WTC11 (cell line): ENCODE data around the gene YARS1. TPM values are rescaled to one million over a fixed set of nuclear protein-coding genes. Genes with fewer than 3 reads are reported as not detected.

Experiments
- ATAC-seq: fragments of 200-7000 bp; cut with Tn5 transposase; 2 replicates; pipeline ENCODE4 v1.10.0; 2021; ENCODE audit warnings: mild to moderate bottlenecking, moderate library complexity
- CTCF ChIA-PET: fragments of 300-600 bp; sonication (Branson Sonifier 250); formaldehyde crosslinking; loops from one replicate; lab custom pipeline; 2021; ENCODE audit warnings: antibody characterized with exemption; lab: Charles Lee
- POLR2A ChIA-PET: fragments of 350-600 bp; sonication (Branson Sonifier 250); formaldehyde crosslinking; loops from one replicate; lab custom pipeline; 2021; ENCODE audit warnings: antibody characterized with exemption; lab: Charles Lee
- DNase-seq: peaks from one replicate; pipeline ENCODE4 v3.0.0; 2021; ENCODE audit warnings: low spot score
- H3K27ac Mint-ChIP-seq: 2 replicates; pipeline ENCODE4 v1.8.0; 2021; ENCODE audit warnings: mixed read lengths
- H3K27me3 Mint-ChIP-seq: 2 replicates; pipeline ENCODE4 v1.8.0; 2021; ENCODE audit warnings: low read depth, mild to moderate bottlenecking, moderate library complexity, mixed read lengths
- H3K36me3 Mint-ChIP-seq: 2 replicates; pipeline ENCODE4 v1.8.0; 2021; ENCODE audit warnings: mixed read lengths
- H3K4me1 Mint-ChIP-seq: 2 replicates; pipeline ENCODE4 v1.8.0; 2022; ENCODE audit warnings: mixed read lengths
- H3K4me3 Mint-ChIP-seq: 2 replicates; pipeline ENCODE4 v1.8.0; 2021; ENCODE audit warnings: mild to moderate bottlenecking, moderate library complexity, mixed read lengths
- H3K9me3 Mint-ChIP-seq: 2 replicates; pipeline ENCODE4 v1.8.0; 2021; ENCODE audit warnings: mixed read lengths
- GABPB1 ChIP-seq: sonication (generic); formaldehyde crosslinking; IDR thresholded peaks from 2 replicates; pipeline ENCODE4 v1.8.1; 2023; ENCODE audit warnings: mild to moderate bottlenecking, missing genetic modification reagents
- GRHL2 ChIP-seq: fragments of 250-450 bp; sonication (Bioruptor Pico); IDR thresholded peaks from 2 replicates; pipeline ENCODE4 v1.8.0; 2022; ENCODE audit warnings: mild to moderate bottlenecking, moderate library complexity; ENCODE audit not compliant: insufficient replicate concordance, severe bottlenecking
- GTF2I ChIP-seq: fragments of 250-450 bp; sonication (Bioruptor Pico); conservative IDR thresholded peaks from 2 replicates; pipeline ENCODE4 v1.4.0; 2021; ENCODE audit warnings: mild to moderate bottlenecking
- KAT7 ChIP-seq: sonication (generic); formaldehyde crosslinking; IDR thresholded peaks from 2 replicates; pipeline ENCODE4 v1.8.1; 2023; ENCODE audit warnings: missing genetic modification reagents, mild to moderate bottlenecking, borderline replicate concordance
- NR2C2 ChIP-seq: sonication (generic); formaldehyde crosslinking; IDR thresholded peaks from 2 replicates; pipeline ENCODE4 v1.8.0; 2022; ENCODE audit warnings: mild to moderate bottlenecking, missing genetic modification reagents
- OVOL2 ChIP-seq: fragments of 250-450 bp; sonication (Bioruptor Pico); IDR thresholded peaks from 2 replicates; pipeline ENCODE4 v1.9.0; 2021; ENCODE audit warnings: mild to moderate bottlenecking, borderline replicate concordance
- SMAD3 ChIP-seq: sonication (generic); formaldehyde crosslinking; IDR thresholded peaks from 2 replicates; pipeline ENCODE4 v1.8.0; 2022; ENCODE audit warnings: missing genetic modification reagents, mild to moderate bottlenecking, borderline replicate concordance
- SP1 ChIP-seq: sonication (generic); formaldehyde crosslinking; conservative IDR thresholded peaks from 2 replicates; pipeline ENCODE4 v1.8.1; 2022; ENCODE audit warnings: missing genetic modification reagents
- TCF7 ChIP-seq: sonication (generic); formaldehyde crosslinking; IDR thresholded peaks from 2 replicates; pipeline ENCODE4 v1.8.0; 2022; ENCODE audit warnings: mild to moderate bottlenecking, low read depth, missing genetic modification reagents, moderate library complexity
- ZNF138 ChIP-seq: sonication (generic); formaldehyde crosslinking; conservative IDR thresholded peaks from 2 replicates; pipeline ENCODE4 v1.8.1; 2022; ENCODE audit warnings: mild to moderate bottlenecking, moderate library complexity, missing genetic modification reagents
- total RNA-seq: library from RNA; stranded (reverse); gene quantifications from 3 replicates; pipeline ENCODE4 v1.2.3, GENCODE V29; 2021
- TF ChIP-seq, protein P1 (sequence below): sonication (generic); formaldehyde crosslinking; IDR thresholded peaks from 2 replicates; pipeline ENCODE4 v1.8.0; 2022; ENCODE audit warnings: missing genetic modification reagents
- TF ChIP-seq, protein P2 (sequence below): sonication (generic); formaldehyde crosslinking; IDR thresholded peaks from 2 replicates; pipeline ENCODE4 v1.8.0; 2023; ENCODE audit warnings: mild to moderate bottlenecking, missing genetic modification reagents
- TF ChIP-seq, protein P3 (sequence below): sonication (generic); formaldehyde crosslinking; IDR thresholded peaks from 2 replicates; pipeline ENCODE4 v1.8.0; 2022; ENCODE audit warnings: mild to moderate bottlenecking, missing genetic modification reagents

YARS1 gene
- total RNA-seq, 1 experiment from 2014 or later = 197 TPM

DNA sequence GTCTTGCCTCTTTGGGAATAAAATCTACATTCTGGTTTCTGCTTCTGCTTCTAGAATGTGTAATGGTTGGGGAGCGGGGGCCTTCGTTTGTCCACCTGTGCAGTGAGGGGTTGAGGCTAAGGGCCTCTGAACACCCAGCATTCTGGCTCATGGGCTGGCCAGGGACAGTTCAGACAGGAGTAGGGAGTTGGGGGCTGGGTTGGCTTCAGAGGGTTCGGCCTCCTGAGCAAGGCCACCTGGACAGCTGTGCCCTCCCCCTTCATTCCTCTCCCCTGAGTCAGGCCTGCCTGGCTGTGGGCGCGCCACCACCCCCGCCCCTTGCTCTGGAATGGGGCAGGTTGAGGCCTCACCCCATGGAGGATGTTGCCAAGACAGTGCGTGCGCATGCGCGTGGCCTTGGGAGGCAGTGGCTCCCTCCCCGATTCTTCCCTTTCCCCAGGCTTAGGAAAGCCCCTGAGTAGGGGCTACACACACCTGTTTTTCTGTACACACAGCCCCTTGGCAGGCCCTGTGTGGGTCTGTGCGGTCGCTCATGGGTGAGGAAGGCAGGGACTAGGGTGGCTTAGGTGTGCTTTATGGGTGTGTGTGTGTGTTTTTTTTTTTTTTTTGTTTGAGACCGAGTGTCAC lies 57.0 kb downstream of the YARS1 start (continued):
- TF ChIP-seq, protein P1, sequence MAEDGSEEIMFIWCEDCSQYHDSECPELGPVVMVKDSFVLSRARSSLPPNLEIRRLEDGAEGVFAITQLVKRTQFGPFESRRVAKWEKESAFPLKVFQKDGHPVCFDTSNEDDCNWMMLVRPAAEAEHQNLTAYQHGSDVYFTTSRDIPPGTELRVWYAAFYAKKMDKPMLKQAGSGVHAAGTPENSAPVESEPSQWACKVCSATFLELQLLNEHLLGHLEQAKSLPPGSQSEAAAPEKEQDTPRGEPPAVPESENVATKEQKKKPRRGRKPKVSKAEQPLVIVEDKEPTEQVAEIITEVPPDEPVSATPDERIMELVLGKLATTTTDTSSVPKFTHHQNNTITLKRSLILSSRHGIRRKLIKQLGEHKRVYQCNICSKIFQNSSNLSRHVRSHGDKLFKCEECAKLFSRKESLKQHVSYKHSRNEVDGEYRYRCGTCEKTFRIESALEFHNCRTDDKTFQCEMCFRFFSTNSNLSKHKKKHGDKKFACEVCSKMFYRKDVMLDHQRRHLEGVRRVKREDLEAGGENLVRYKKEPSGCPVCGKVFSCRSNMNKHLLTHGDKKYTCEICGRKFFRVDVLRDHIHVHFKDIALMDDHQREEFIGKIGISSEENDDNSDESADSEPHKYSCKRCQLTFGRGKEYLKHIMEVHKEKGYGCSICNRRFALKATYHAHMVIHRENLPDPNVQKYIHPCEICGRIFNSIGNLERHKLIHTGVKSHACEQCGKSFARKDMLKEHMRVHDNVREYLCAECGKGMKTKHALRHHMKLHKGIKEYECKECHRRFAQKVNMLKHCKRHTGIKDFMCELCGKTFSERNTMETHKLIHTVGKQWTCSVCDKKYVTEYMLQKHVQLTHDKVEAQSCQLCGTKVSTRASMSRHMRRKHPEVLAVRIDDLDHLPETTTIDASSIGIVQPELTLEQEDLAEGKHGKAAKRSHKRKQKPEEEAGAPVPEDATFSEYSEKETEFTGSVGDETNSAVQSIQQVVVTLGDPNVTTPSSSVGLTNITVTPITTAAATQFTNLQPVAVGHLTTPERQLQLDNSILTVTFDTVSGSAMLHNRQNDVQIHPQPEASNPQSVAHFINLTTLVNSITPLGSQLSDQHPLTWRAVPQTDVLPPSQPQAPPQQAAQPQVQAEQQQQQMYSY (CRISPR knock-in tag) = no peak
- no peak for TF ChIP-seq GRHL2
- TF ChIP-seq KAT7 = no peak

DNA sequence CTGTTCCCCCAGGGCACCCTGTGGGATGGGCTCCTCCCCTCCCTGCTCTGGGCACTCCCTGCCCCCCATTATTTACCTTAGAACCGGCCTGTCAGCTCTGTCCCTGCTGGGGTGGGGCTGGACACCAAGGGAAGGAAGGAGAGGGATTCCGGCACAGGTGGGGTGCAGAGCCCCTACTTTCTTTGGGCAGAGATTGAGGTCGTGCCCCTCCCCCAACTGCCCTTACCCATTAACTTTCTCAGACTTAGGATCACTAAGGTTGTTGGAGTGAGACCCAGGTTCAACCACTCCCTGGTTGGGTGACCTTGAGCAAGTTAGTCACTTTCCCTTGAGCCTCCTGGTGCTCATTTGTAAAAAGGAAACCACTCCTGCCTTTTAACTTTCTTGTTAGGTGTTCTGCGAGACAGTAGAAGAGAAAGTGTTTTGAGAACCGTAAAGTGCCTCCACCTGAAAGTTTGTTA lies 57.6 kb downstream of the YARS1 start:
- Mint-ChIP-seq H3K27ac (peak overlapping the region; percentile 100), H3K9me3 (no peaks in the 10 kb centered on the region), H3K4me1 (peaks cover 81% of the 10 kb centered on the region), H3K27me3 (no peaks in the 10 kb centered on the region), H3K36me3 (peaks cover 9% of the 10 kb centered on the region; the same call in 1 of the 2 replicates), H3K4me3 (peak overlapping the region; percentile 62)
- TF ChIP-seq, protein P2, sequence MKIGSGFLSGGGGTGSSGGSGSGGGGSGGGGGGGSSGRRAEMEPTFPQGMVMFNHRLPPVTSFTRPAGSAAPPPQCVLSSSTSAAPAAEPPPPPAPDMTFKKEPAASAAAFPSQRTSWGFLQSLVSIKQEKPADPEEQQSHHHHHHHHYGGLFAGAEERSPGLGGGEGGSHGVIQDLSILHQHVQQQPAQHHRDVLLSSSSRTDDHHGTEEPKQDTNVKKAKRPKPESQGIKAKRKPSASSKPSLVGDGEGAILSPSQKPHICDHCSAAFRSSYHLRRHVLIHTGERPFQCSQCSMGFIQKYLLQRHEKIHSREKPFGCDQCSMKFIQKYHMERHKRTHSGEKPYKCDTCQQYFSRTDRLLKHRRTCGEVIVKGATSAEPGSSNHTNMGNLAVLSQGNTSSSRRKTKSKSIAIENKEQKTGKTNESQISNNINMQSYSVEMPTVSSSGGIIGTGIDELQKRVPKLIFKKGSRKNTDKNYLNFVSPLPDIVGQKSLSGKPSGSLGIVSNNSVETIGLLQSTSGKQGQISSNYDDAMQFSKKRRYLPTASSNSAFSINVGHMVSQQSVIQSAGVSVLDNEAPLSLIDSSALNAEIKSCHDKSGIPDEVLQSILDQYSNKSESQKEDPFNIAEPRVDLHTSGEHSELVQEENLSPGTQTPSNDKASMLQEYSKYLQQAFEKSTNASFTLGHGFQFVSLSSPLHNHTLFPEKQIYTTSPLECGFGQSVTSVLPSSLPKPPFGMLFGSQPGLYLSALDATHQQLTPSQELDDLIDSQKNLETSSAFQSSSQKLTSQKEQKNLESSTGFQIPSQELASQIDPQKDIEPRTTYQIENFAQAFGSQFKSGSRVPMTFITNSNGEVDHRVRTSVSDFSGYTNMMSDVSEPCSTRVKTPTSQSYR (CRISPR knock-in tag) = 0 out of 2 replicates have a peak, but pooled peaks have one; percentile 69
- TF ChIP-seq SP1 = no peak
- TF ChIP-seq NR2C2 (CRISPR knock-in tag) = no peak
- no peak for TF ChIP-seq OVOL2 (CRISPR knock-in tag)
- TF ChIP-seq, protein P3, sequence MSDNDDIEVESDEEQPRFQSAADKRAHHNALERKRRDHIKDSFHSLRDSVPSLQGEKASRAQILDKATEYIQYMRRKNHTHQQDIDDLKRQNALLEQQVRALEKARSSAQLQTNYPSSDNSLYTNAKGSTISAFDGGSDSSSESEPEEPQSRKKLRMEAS = no peak
- no peak for TF ChIP-seq GABPB1 (CRISPR knock-in tag)
- no peak for TF ChIP-seq KAT7
- no peak for TF ChIP-seq TCF7
- 0 out of 2 replicates have a peak, but pooled peaks have one; percentile 11 for TF ChIP-seq SMAD3 (CRISPR knock-in tag)
- CTCF ChIA-PET = interaction anchor here (1.4 to 7.1 kb wide), 4 partner anchors 10 to 47 kb away, joined by 5 to 89 read pairs (median 32); no protein-coding TSS in a partner anchor
- POLR2A ChIA-PET = interaction anchor here (1.7 to 3.9 kb wide), 2 partner anchors 13 to 47 kb away, joined by 4 to 16 read pairs; no protein-coding TSS in a partner anchor
- DNase-seq (peak; percentile 44), ATAC-seq (peak; percentile 4; the same call in 1 of the 2 replicates)

DNA sequence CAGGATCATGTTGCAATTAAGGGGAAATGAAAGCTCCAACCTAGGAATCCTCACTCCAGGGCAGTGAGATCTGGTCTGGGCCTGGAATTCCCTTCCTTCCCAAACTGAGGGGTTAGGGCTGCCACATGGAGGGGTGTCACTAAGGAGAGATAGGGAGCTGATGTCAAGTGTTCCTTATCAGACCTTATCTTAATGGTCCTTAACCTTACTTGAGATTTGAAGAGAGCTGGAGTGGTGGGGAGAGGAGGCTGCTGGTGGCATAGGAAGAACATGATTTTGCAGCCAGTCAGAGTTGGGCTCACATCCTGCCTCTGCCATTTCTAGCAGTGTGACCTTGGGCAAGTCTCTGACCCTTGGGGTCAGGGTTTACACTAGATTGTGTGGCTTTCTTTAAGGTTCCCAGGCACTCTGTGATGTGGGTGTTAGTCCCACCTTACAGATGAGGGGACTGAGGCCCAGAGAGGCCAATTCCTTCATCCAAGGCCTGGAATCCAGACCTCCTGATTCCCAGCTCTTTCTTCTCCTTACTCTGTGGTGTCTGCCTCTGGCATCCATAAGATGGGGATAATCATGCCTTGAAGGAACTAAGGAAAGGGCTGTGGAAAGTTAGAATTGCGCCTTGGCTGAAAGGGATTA lies 58.2 kb downstream of the YARS1 start:
- Mint-ChIP-seq H3K4me1 (peaks cover 75% of the 10 kb centered on the region), H3K36me3 (peaks cover 5% of the 10 kb centered on the region; the same call in 1 of the 2 replicates), H3K4me3 (peak overlapping the region; percentile 62), H3K9me3 (no peaks in the 10 kb centered on the region), H3K27me3 (no peaks in the 10 kb centered on the region), H3K27ac (peak overlapping the region; percentile 100)
- no peak for DNase-seq
- ChIA-PET POLR2A (interaction anchor here (0.6 to 3.9 kb wide), 4 partner anchors 13 to 259 kb away, joined by 4 to 16 read pairs (median 6); partner anchors contain the start of genes RBBP4 and ZBTB8OS), CTCF (interaction anchor here (1.1 to 7.1 kb wide), 5 partner anchors 9 to 53 kb away, joined by 3 to 89 read pairs (median 5); no protein-coding TSS in a partner anchor)
- no peak for TF ChIP-seq GTF2I (CRISPR knock-in tag)
- TF ChIP-seq, protein P1 (CRISPR knock-in tag) = 0 out of 2 replicates have a peak, but pooled peaks have one; percentile 19
- TF ChIP-seq GABPB1 (CRISPR knock-in tag) = no peak
- TF ChIP-seq ZNF138 (CRISPR knock-in tag) = no peak
- TF ChIP-seq KAT7 = 0 out of 2 replicates have a peak, but pooled peaks have one; percentile 39
- ATAC-seq = no peak
